Anterior cingulate cortex (tissue), 58 donors: Measurements from ENCODE around the gene DHRSX.
"Not testable (repeated sequence)": the region's sequence is repeated elsewhere in the genome, so short reads cannot be mapped to it uniquely, and the experiment has no call there.

Experiments
- DNase-seq, 58 donors: peaks; one replicate each; lab custom pipeline; 2025; lab: John Stamatoyannopoulos, UW

Gene DHRSX

DNA sequence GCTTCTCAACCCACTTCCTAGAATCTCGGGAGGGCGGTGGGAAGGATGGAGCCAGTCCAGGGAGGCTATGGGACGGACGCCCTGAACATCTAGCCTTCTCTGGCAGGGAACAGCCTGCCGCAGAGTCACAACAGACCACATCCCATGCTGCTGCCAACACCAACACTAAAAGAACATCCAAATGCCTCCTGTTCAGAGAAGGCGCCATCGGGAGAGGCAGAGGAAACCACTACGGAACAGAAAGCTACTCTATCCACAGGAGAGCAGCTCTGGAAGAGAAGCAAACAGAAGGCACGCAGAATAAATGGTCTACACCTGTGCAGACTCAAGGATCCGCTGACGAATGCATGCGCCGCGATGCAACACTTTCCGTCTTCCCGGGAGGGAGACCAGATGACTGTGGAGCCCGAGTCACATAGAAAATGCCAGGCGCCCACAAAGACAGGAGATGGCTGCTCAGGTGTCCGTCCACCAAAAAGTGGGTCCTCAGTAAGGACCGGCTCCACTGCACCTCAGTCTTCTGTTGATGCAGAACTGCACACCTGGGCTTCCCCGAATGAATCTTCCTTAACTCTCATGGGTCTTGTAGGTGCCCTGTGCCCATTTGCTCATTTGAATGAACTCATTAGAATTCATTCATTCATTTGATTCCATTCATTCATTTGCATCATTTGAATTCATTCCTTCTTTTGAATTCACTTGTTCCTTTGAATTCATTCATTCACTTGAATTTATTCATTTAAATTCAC is 217.5 kb downstream of the DHRSX start:
- DNase-seq: no peak

DNA sequence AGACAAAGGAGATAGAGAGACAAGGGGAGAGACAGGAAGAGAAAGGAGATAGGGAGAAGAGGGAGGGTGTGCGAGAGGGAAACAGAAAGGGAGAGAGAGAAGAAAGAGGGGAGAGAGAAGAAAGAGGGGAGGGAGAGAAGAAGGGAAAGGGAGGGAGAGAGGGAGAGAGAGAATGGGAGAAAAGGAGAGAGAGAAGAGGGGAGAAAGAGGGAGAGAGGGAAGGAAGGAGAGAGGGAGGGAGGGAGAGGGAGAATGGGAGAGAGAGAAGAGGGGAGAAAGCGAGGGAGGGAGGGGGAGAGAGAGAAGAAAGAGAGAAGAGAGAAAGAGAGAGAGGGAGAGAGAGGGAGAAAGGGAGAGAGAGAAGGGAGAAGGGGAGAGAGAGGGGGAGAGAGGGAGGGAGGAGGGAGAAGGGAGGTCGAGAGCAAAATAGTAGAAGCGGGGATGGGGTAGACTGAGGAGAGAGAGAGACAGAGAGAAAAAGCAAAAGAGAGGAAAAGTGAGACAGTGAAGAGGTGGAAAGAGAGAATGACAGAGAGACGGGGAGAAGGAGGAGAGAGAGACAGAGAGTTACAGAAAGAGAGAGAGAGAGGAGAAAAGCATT is 218.2 kb downstream of the DHRSX start:
- no peak for DNase-seq

- no peak for DNase-seq
Measured at GRCh38 chrX:2272337-2272736, 228.4 kb downstream of the DHRSX start.

- not testable (repeated sequence) for DNase-seq
Measured at GRCh38 chrX:2271595-2271994, 229.2 kb downstream of the DHRSX start.

DNA sequence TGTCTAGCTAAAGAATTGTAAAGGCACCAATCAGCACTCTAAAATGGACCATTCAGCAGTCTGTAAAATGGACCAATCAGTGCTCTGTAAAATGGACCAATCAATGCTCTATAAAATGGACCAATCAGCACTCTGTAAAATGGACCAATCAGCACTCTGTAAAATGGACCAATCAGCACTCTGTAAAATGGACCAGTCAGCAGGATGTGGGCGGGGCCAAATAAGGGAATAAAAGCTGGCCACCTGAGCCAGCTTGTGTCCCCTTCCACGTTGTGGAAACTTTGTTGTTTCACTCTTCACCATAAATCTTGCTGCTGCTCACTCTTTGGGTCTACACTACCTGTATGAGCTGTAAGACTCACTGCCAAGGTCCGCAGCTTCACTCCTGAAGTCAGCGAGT is 230.0 kb downstream of the DHRSX start:
- DNase-seq: not testable (repeated sequence)

DNA sequence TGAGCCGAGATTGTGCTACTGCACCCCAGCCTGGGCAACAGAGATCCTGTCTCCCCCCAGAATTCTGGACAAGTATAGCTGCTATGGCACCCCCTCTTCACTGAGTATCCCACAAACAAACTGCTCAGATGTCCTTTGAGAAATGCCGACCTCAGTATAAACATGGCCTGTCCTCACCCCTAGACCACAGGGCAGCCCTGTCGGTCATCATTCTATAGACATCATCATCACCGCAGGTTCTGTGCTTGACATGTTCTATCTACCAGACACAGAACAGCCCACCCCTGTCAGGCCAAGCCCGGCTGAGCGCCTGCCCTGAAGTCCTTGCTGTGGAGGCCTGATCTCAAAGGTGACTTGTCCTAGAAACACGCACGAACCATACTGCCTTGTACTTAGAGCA is 232.9 kb downstream of the DHRSX start:
- no peak for DNase-seq

GRCh38 chrX:2266445-2267349 is 234.1 kb downstream of the DHRSX start:
- DNase-seq: no peak

GRCh38 chrX:2265658-2266444 is 234.9 kb downstream of the DHRSX start:
- DNase-seq: not testable (repeated sequence)

GRCh38 chrX:2264179-2265030 is 236.4 kb downstream of the DHRSX start:
- DNase-seq: no peak

GRCh38 chrX:2263203-2263602 is 237.6 kb downstream of the DHRSX start:
- DNase-seq: no peak

- DNase-seq: no peak
Measured at GRCh38 chrX:2262668-2263055, 238.1 kb downstream of the DHRSX start.

- no peak for DNase-seq
Measured at GRCh38 chrX:2261831-2262667, 238.7 kb downstream of the DHRSX start.

- no peak for DNase-seq
Measured at GRCh38 chrX:2252331-2253065, 248.3 kb downstream of the DHRSX start.

DNA sequence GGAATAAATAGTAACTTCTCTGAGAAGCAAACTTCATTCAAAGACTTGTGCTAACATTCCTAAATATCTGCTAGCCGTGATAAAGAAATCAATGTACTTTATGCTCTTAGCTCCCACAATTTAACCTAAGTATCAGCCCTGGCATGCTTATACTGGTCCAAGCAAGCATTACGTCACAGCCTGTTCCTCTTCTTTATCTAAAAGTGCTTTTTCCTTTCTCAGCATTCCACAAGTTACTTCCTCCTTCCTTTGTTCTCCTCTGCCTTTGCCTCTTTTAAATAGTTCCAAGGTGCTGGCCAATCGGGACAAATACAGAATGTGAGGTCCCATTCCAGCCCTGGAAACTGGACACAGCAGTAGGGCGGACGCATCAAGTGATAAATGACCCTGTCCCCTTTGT is 249.6 kb downstream of the DHRSX start:
- DNase-seq: no peak

- DNase-seq: no peak
Measured at GRCh38 chrX:2243913-2244460, 256.8 kb downstream of the DHRSX start.

- no peak for DNase-seq
Measured at GRCh38 chrX:2242980-2243379, 257.8 kb downstream of the DHRSX start.

DNA sequence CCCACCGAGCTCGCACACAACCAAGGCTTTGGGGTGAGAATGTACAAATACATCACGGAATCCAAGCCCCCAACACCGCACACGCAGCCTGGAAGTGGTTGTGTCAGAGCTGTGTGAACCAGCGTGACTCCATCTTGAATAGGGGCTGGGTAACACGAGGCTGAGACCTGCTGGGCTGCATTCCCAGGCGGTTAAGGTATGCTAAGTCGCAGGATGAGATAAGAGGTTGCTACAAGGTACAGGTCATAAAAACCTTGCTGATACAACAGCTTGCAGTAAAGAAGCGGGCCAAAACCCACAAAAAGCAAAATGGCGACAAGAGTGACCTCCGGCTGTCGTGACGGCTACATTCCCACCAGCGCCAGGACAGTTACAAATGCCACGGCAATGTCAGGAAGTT is 258.4 kb downstream of the DHRSX start:
- no peak for DNase-seq

DNA sequence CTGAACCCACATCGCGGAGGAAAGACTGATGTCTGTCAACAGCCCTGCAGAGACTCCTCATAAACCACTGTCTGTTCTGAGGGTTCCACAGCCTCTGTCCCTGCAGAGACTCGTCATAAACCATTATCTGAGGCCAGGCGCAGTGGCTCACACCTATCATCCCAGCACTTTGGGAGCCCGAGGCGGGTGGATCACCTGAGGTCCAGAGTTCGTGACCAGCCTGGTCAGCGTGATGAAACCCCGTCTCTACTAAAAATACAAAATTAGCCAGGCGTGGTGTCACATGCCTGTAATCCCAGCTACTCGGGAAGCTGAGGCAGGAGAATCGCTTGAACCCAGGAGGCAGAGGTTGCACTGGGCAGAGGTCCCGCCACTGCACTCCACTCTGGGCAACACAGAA is 259.3 kb downstream of the DHRSX start:
- not testable (repeated sequence) for DNase-seq
